Heart right ventricle (tissue), 16 donors: ENCODE data around the gene PRKCI. TPM values are rescaled to one million over a fixed set of nuclear protein-coding genes. Genes with fewer than 3 reads are reported as not detected.

Source experiments
- ATAC-seq, 8 donors: fragments of 200-7000 bp; cut with Tn5 transposase; one replicate each; pipeline ENCODE4 v1.9.1; 2020; ENCODE audit warnings: mild to moderate bottlenecking in 8 of 8, moderate library complexity in 8 of 8, moderate number of reproducible peaks in 1 of 8
- DNase-seq, 2 donors: peaks; one replicate each; pipeline ENCODE4 v3.0.0-alpha.2; 2020
- H3K27ac ChIP-seq, 10 donors: fragments of 200-600 bp; sonication (generic) in 2 of 10; one replicate each; pipeline versions ENCODE4 v1.5.0 to v1.8.0; 2020 to 2022; ENCODE audit warnings: mild to moderate bottlenecking in 3 of 10
- H3K27me3 ChIP-seq, 7 donors: fragments of 200-600 bp; one replicate each; pipeline ENCODE4 v1.8.0; 2021 to 2022; ENCODE audit warnings: mild to moderate bottlenecking in 2 of 7
- H3K36me3 ChIP-seq, 9 donors: fragments of 200-600 bp; sonication (generic) in 1 of 9; one replicate each; pipeline versions ENCODE4 v1.5.0 to v1.8.0; 2020 to 2022; ENCODE audit warnings: mild to moderate bottlenecking in 2 of 9
- H3K4me1 ChIP-seq, 9 donors: fragments of 200-600 bp; sonication (generic) in 1 of 9; one replicate each; pipeline versions ENCODE4 v1.5.0 to v1.8.0; 2020 to 2022; ENCODE audit warnings: mild to moderate bottlenecking in 4 of 9
- H3K4me3 ChIP-seq, 10 donors: fragments of 200-600 bp; sonication (generic) in 2 of 10; one replicate each; pipeline versions ENCODE4 v1.5.0 to v1.8.0; 2020 to 2022; ENCODE audit warnings: mild to moderate bottlenecking in 7 of 10, moderate library complexity in 2 of 10
- H3K9me3 ChIP-seq, 11 donors: fragments of 200-600 bp in 10 of 11; sonication (generic) in 2 of 11; one replicate each; pipeline versions ENCODE4 v1.5.0 to v1.8.0; 2013 to 2022; ENCODE audit warnings: mild to moderate bottlenecking in 2 of 11, control low read depth in 1 of 11, moderate library complexity in 1 of 11
- WGBS, 2 donors: extraction: QIAGEN DNeasy Blood & Tissue Kit; methylation state at CpG; one replicate each; pipeline ENCODE4 v1.1.7; 2013; ENCODE audit warnings: inconsistent platforms in 1 of 2; 5-methylcytosine and 5-hydroxymethylcytosine counted together
- intact Hi-C, 10 donors: fragments of 100-400 bp; cut with DNase I; formaldehyde crosslinking; loops; one replicate each; pipeline versions ENCODE4 v1.11.1 to v1.14.2; 2022
- polyA plus RNA-seq, 2 donors: library from polyadenylated mRNA; stranded (reverse); fragments of 200-250 nt; gene quantifications; one replicate each; pipeline ENCODE4 v1.2.3, GENCODE V29; 2013
- total RNA-seq, 10 donors: library from RNA; stranded (reverse); fragmentation: NEBNext Ultra II Directional in 3 of 10; extraction: Animal tissue kit (Norgen Biotek cat#: 25700) in 3 of 10; gene quantifications; one replicate each; pipeline versions ENCODE4 v1.2.1 to v1.2.4, GENCODE V29; 2021 to 2023
- TF ChIP-seq, protein P1 (sequence below), 9 donors: fragments of 200-600 bp; sonication (generic) in 2 of 9; IDR thresholded peaks; one replicate each; pipeline versions ENCODE4 v1.5.0 to v1.8.0; 2021 to 2022; ENCODE audit warnings: antibody characterized with exemption in 9 of 9, mild to moderate bottlenecking in 5 of 9, moderate library complexity in 1 of 9
- donor health status: Arrhythmogenic right ventricular cardiomyopathy.
- donor health status: ischemic (EF 13 %, LVEDD 7.1; RV severe dilation, severe dysfunction).
- donor health status: healthy with polysubstance abuse.
- donor health status: DM: no; HTN: yes; CAD: no.
- donor health status: DM: no; HTN: no; CAD: no.
- donor health status: ischemic (EF 25% LVEDD 6.9; RV normal size, moderate dysfunction).
- donor health status: ischemic (EF 25% LVEDD 5.7; RV mildly dilated, moderate dysfunction).
- donor health status: healthy.
- donor health status: DM: yes; HTN: yes; CAD: no.
- donor health status: Ischemic cardiomyopathy.
- donor health status: ischemic (EF 35%, LVEDD 5.7; RV mildly dilated, moderate dysfunction).
- donor health status: nonischemic (EF 11% LVEDD 7.7; RV severe dilation, severe dysfunction).
- donor health status: DM: yes; HTN: yes; CAD: no.
- donor health status: PGD.
- donor health status: ischemic (EF 29% LVEDD 5.4; RV normal size, mild dysfunction).
- donor health status: nonischemic (EF 23%, LVEDD 6.1; RV moderate dilation, normal function).

PRKCI gene
- total and polyA plus RNA-seq, 12 donors, result 6.5 to 21.0 (median 13.1) TPM

DNA sequence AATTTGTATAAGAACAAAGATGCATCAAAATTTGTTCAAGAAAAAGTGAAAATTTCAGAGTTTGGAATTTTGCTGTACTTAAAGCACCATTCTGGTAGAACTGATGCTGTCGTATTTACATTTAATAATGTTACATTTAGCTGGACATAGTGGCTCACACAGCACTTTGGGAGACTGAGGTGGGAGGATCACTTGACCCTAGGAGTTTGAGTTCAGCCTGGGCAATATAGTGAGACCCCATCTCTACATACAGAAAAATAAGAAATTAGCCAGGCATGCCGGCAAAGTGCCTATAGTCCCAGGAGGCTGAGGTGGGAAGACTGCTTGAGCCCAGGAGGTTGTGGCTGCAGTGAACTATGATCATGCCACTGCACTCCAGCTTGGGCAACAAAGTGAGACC is 83.8 kb downstream of the PRKCI start:
- WGBS, 2 donors, result 94 to 96% methylated on average over 2 of the region's 2 CpGs
- Histone ChIP-seq H3K4me1 (peaks cover 0 to 14% (median 6%) of the 10 kb centered on the region in 9 donors), H3K4me3 (no peak overlapping the region), H3K36me3 (peaks cover 0 to 31% (median 4%) of the 10 kb centered on the region in 9 donors), H3K27me3 (no peaks in the 10 kb centered on the region), H3K27ac (no peak overlapping the region), H3K9me3 (no peaks in the 10 kb centered on the region)
- ATAC-seq, result no peak
- no peak for DNase-seq
- TF ChIP-seq, protein P1, sequence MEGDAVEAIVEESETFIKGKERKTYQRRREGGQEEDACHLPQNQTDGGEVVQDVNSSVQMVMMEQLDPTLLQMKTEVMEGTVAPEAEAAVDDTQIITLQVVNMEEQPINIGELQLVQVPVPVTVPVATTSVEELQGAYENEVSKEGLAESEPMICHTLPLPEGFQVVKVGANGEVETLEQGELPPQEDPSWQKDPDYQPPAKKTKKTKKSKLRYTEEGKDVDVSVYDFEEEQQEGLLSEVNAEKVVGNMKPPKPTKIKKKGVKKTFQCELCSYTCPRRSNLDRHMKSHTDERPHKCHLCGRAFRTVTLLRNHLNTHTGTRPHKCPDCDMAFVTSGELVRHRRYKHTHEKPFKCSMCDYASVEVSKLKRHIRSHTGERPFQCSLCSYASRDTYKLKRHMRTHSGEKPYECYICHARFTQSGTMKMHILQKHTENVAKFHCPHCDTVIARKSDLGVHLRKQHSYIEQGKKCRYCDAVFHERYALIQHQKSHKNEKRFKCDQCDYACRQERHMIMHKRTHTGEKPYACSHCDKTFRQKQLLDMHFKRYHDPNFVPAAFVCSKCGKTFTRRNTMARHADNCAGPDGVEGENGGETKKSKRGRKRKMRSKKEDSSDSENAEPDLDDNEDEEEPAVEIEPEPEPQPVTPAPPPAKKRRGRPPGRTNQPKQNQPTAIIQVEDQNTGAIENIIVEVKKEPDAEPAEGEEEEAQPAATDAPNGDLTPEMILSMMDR (IDR thresholded peaks at IDR 0.05), result no peak
- intact Hi-C loops, result loop anchor here in 3 of 10 donors (5.0 to 10.0 kb wide), 2 partner anchors 499 to 506 kb away; no protein-coding TSS in a partner anchor

DNA sequence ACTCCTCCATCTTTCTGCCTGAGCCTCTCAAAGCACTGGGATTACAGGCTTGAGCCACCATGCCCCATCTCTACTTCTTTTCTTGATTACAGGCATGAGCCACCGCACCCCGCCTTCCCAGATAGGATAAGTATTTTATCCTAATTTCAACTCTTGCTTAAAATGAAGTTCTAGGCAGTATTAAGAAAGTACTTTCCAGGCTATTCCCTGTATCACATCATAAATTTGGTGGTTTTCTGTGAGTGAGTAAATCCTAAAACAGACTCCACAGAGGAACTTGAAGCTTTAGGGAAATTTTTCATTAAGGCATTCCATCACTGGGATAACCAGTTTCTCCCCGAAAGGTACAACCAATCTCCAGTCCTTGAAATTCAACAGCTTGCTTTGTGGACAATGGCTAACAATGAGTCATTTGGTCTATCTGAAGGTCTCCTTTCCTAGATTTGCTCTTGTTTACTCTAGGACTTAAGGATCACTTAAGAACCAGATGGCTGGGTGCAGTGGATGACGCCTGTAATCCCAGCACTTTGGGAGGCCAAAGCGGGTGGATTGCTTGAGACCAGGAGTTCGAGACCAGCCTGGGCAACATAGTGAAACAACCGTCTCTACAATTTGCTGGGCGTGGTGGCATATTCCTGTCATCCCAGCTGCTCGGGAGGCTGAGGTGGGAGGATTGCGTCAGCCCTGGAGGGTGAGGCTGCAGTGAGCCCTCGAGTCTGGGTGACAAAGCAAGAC is 85.6 kb downstream of the PRKCI start:
- Histone ChIP-seq H3K36me3 (peaks cover 0 to 16% (median 4%) of the 10 kb centered on the region in 9 donors), H3K27me3 (no peaks in the 10 kb centered on the region), H3K4me1 (peaks cover 0 to 9% (median 0%) of the 10 kb centered on the region in 9 donors), H3K9me3 (no peaks in the 10 kb centered on the region), H3K27ac (no peak overlapping the region), H3K4me3 (no peak overlapping the region)
- intact Hi-C loops, result loop anchor here in 3 of 10 donors (5.0 to 10.0 kb wide), 2 partner anchors 497 to 504 kb away; no protein-coding TSS in a partner anchor
- WGBS, 2 donors, result 91 to 94% methylated on average over 11 of the region's 11 CpGs
- DNase-seq, result no peak
- TF ChIP-seq, protein P1 (IDR thresholded peaks at IDR 0.05), result no peak
- ATAC-seq, result no peak

DNA sequence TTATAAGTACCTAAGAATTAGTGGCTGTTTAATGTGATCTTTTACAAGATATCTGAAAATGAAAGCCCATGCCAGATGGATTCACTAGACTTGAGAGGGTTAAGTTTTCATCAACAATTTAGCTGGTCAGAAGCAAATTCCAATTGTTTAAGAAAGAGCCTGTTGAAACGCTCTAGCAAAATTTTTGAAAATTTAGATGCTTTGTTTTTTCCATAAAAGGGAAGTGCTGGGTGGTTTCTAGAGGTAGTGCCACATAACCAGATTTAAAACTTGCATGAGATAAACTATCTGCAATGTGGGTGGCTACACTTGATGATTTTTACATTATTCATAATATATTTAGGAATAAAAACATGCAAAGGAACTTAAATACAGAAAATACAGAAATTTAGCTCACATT is 86.8 kb downstream of the PRKCI start:
- intact Hi-C loops, result loop anchor here in 3 of 10 donors (5.0 to 10.0 kb wide), 2 partner anchors 496 to 503 kb away; no protein-coding TSS in a partner anchor
- 68 to 76% methylated on average over 1 of the region's 1 CpG for WGBS, 2 donors

DNA sequence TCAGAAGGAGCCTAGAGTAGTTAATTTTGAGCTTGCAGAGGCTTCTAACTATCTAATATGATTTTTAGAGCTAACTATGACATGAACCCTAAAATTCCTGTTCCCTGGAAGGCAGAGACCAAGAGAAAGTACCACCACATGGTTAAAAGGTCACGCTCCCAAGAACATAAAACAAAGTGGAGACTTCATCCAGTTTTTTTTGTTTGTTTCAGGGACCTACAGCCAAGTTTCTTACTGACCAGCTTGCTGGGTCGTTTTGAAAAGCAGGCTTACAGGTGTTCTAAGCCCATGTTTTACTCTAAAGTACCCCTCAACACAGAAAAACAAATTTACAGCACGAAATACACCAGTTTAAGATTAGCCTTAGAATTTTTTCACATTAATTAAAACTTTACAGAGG is 95.7 kb downstream of the PRKCI start:
- Histone ChIP-seq H3K4me3 (no peak overlapping the region), H3K27ac (no peak overlapping the region), H3K9me3 (no peaks in the 10 kb centered on the region), H3K36me3 (no peaks in the 10 kb centered on the region), H3K4me1 (peaks cover 0 to 18% (median 0%) of the 10 kb centered on the region in 9 donors), H3K27me3 (no peaks in the 10 kb centered on the region)
- intact Hi-C loops, result loop anchor here in 5 of 10 donors (10.0 kb wide), 5 partner anchors 57 to 497 kb away; partner anchors contain the start of gene CLDN11 (in 1 of the 5)
- DNase-seq, result no peak
- TF ChIP-seq, protein P1 (IDR thresholded peaks at IDR 0.05), result no peak
- no peak for ATAC-seq
- 83 to 85% methylated on average over 3 of the region's 3 CpGs for WGBS, 2 donors

More for the DNA sequence above, 86.8 kb downstream of the PRKCI start:
- Histone ChIP-seq H3K9me3 (no peaks in the 10 kb centered on the region), H3K27me3 (no peaks in the 10 kb centered on the region), H3K27ac (no peak overlapping the region), H3K4me3 (no peak overlapping the region), H3K36me3 (peaks cover 0 to 4% (median 0%) of the 10 kb centered on the region in 9 donors), H3K4me1 (peaks cover 0 to 9% (median 0%) of the 10 kb centered on the region in 9 donors)
- ATAC-seq (no peak), DNase-seq (no peak)
- TF ChIP-seq, protein P1 (IDR thresholded peaks at IDR 0.05), result no peak
